Common myeloid progenitor, CD34-positive (primary cell): ENCODE results near the gene CRAT.

Source experiments
- CTCF ChIA-PET: fragments of 350-600 bp; sonication (Branson Sonifier 250); formaldehyde crosslinking; loops from one replicate; lab custom pipeline; 2021; ENCODE audit warnings: antibody characterized with exemption; lab: Charles Lee
- POLR2A ChIA-PET: fragments of 350-600 bp; sonication (Branson Sonifier 250); formaldehyde crosslinking; loops from one replicate; lab custom pipeline; 2021; ENCODE audit warnings: antibody characterized with exemption; lab: Charles Lee
- DNase-seq, 3 donors: peaks; one replicate each; pipeline versions ENCODE4 v3.0.0 to v3.0.0-alpha.2; 2013
- H3K27ac ChIP-seq, 2 experiments: 1 replicate in 1 of 2; 2 replicates in 1 of 2; pipeline ENCODE4 v1.7.0; 2013; ENCODE audit warnings: inconsistent platforms in 2 of 2, low read length in 2 of 2, mild to moderate bottlenecking in 2 of 2, low read depth in 1 of 2, moderate library complexity in 1 of 2; ENCODE audit not compliant: severe bottlenecking in 2 of 2, insufficient read depth in 1 of 2, poor library complexity in 1 of 2
- H3K27me3 ChIP-seq, 5 experiments: replicated peaks in 2 of 5; 1 replicate in 3 of 5; 2 replicates in 2 of 5; pipeline versions ENCODE4 v1.6.1 to v1.7.0; 2013; ENCODE audit warnings: low read length in 4 of 5, mild to moderate bottlenecking in 2 of 5, moderate library complexity in 2 of 5, inconsistent platforms in 1 of 5; ENCODE audit not compliant: insufficient read depth in 5 of 5, control insufficient read depth in 4 of 5
- H3K36me3 ChIP-seq, 4 experiments: 1 replicate in 2 of 4; 2 replicates in 2 of 4; pipeline versions ENCODE4 v1.6.1 to v1.7.0; 2013; ENCODE audit warnings: low read length in 3 of 4, control low read depth in 1 of 4, mild to moderate bottlenecking in 1 of 4; ENCODE audit not compliant: control insufficient read depth in 4 of 4, insufficient read depth in 4 of 4
- H3K4me1 ChIP-seq, 4 experiments: 1 replicate in 3 of 4; 2 replicates in 1 of 4; pipeline versions ENCODE4 v1.6.1 to v1.7.1; 2013; ENCODE audit warnings: low read length in 3 of 4, mild to moderate bottlenecking in 3 of 4, control low read depth in 1 of 4, inconsistent platforms in 1 of 4, moderate library complexity in 1 of 4; ENCODE audit not compliant: control insufficient read depth in 4 of 4, insufficient read depth in 4 of 4; ENCODE audit errors: control extremely low read depth in 1 of 4
- H3K4me3 ChIP-seq, 7 experiments: 1 replicate in 4 of 7; 2 replicates in 3 of 7; pipeline versions ENCODE4 v1.5.1 to v1.7.0; 2013; ENCODE audit warnings: mild to moderate bottlenecking in 7 of 7, low read length in 6 of 7, moderate library complexity in 6 of 7, inconsistent platforms in 2 of 7, low read depth in 2 of 7, control low read depth in 1 of 7; ENCODE audit not compliant: insufficient read depth in 4 of 7, control insufficient read depth in 1 of 7; ENCODE audit errors: extremely low read depth in 1 of 7
- H3K9me3 ChIP-seq, 5 experiments: 1 replicate in 4 of 5; 2 replicates in 1 of 5; pipeline versions ENCODE4 v1.6.1 to v1.7.1; 2013; ENCODE audit warnings: low read length in 4 of 5, mild to moderate bottlenecking in 2 of 5, inconsistent platforms in 1 of 5, low read depth in 1 of 5, moderate library complexity in 1 of 5; ENCODE audit not compliant: control insufficient read depth in 4 of 5, insufficient read depth in 2 of 5; ENCODE audit errors: control extremely low read depth in 1 of 5
- WGBS: methylation state at CpG from one replicate; pipeline ENCODE4 v1.1.5; 2013; ENCODE audit not compliant: insufficient coverage; 5-methylcytosine and 5-hydroxymethylcytosine counted together

CRAT gene

DNA sequence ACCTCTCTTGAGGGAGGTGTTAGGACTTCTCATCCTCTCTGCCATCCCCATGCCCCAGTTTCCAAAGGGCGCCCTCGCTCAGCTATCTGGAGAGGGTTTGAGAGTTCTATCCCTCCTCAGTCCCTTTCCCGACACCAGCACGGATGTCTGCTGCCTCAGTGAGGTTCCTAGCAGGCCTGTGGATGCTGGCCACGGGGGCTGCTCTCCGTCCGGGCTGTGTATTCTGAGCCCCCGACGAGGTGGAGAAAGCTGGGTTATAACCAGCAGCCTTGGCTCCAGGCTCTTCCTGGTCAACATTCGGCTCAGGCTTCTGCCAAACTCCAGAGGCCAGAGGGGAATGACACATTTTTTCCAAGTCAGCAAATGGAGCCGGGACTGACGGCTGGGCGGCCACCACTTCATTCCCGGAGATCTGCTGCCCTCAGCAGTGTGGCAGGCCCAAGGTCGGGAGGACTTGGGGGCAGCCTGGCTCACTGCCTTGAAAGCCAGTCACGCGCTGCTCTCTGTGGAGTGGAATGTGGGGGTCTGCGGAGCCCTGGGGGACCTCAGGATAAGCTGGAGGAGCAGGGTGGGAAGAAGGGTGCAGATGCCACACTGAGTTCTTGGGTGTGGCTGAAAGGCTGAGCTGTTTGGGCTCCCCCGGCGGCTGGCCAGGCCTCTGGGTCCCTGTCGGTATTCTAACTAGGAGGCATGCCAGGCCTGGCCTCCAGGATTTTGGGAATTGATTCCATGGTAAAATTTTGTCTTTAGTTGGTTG, 28.1 kb upstream of the CRAT start:
- Histone ChIP-seq H3K4me1 (peaks cover 4 to 47% (median 45%) of the 10 kb centered on the region in 4 experiments), H3K27me3 (no peaks in the 10 kb centered on the region), H3K36me3 (peaks cover 3 to 52% (median 39%) of the 10 kb centered on the region in 4 experiments), H3K9me3 (no peaks in the 10 kb centered on the region), H3K4me3 (no peak overlapping the region), H3K27ac (no peak overlapping the region)
- POLR2A ChIA-PET, result interaction anchor here (1.0 to 1.9 kb wide), 3 partner anchors 470 to 472 kb away, joined by 3 to 4 read pairs (median 4); no protein-coding TSS in a partner anchor
- CTCF ChIA-PET, result interaction anchor here (0.6 to 5.4 kb wide), 24 partner anchors 8 to 499 kb away, joined by 3 to 57 read pairs (median 5); partner anchors contain the start of genes C9orf50, IER5L and NTMT1
- no peak for DNase-seq
- WGBS, result 92% methylated on average over 19 of the region's 21 CpGs

- no peaks in the 10 kb centered on the region for H3K9me3 ChIP-seq
- DNase-seq, result no peak
- H3K36me3 ChIP-seq, result peaks cover 3 to 56% (median 41%) of the 10 kb centered on the region in 4 experiments
- ChIA-PET POLR2A (interaction anchor here (1.0 kb wide), 1 partner anchor 470 kb away, joined by 4 read pairs; no protein-coding TSS in a partner anchor), CTCF (interaction anchor here (0.6 to 5.4 kb wide), 14 partner anchors 8 to 491 kb away, joined by 3 to 57 read pairs (median 5); partner anchors contain the start of genes C9orf50 and NTMT1)
- 96% methylated on average over 8 of the region's 9 CpGs for WGBS
- no peaks in the 10 kb centered on the region for H3K27me3 ChIP-seq
- no peak overlapping the region for H3K27ac ChIP-seq
- H3K4me3 ChIP-seq, result no peak overlapping the region
- H3K4me1 ChIP-seq, result peaks cover 4 to 41% (median 40%) of the 10 kb centered on the region in 4 experiments
These were observed 27.5 kb upstream of the CRAT start for GRCh38 chr9:129138144-129138462.

DNA sequence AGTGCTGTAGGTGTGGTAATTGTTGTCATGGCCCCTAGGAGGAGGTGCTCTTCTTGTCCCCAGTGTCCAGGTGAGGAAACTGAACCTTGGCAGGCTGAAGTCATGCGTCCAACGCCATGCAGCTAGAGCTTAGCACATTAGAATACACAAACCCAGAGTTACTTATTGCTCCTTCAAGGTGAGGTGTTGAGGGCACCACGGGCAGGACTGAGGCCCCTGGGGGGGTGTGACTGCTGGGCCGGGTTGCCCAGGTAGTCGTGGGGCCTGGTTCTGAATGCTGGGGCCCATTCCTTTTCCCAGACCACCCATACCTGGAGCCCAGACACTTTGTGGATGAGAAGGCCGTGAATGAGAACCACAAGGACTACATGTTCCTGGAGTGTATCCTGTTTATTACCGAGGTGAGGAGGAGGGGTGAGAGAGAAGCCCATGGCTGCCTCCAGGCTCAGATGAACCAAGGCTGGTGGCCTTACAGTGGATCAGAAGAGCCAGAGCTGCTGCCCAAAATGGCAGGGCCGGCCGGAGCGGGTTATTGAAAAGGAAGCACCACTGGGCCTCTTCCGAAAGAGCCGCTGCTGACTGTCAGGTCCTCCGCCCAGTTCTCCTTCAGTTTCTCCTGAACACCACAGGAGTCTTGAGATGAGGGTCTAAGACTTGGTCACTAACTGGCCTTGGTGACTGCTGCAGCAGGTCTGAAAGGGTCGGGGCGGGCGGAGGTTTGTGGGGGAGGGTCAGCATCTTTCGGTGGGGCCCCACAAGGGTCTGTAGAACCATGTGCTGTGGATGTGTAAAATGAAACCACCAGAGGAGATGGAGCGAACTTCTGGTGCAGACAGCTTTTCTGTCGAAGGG, 26.9 kb upstream of the CRAT start:
- CTCF ChIA-PET, result interaction anchor here (0.6 to 5.4 kb wide), 15 partner anchors 7 to 853 kb away, joined by 3 to 57 read pairs (median 4); partner anchors contain the start of genes C9orf50 and NTMT1
- H3K9me3 ChIP-seq, result no peaks in the 10 kb centered on the region
- 91% methylated on average over 10 of the region's 19 CpGs for WGBS
- no peaks in the 10 kb centered on the region for H3K27me3 ChIP-seq
- H3K4me1 ChIP-seq, result peaks cover 4 to 36% (median 35%) of the 10 kb centered on the region in 4 experiments
- POLR2A ChIA-PET, result interaction anchor here (0.7 kb wide), 1 partner anchor 138 kb away, joined by 4 read pairs; no protein-coding TSS in a partner anchor
- no peak overlapping the region for H3K27ac ChIP-seq
- peaks cover 3 to 57% (median 39%) of the 10 kb centered on the region in 4 experiments for H3K36me3 ChIP-seq
- DNase-seq, result no peak
- H3K4me3 ChIP-seq, result no peak overlapping the region

DNA sequence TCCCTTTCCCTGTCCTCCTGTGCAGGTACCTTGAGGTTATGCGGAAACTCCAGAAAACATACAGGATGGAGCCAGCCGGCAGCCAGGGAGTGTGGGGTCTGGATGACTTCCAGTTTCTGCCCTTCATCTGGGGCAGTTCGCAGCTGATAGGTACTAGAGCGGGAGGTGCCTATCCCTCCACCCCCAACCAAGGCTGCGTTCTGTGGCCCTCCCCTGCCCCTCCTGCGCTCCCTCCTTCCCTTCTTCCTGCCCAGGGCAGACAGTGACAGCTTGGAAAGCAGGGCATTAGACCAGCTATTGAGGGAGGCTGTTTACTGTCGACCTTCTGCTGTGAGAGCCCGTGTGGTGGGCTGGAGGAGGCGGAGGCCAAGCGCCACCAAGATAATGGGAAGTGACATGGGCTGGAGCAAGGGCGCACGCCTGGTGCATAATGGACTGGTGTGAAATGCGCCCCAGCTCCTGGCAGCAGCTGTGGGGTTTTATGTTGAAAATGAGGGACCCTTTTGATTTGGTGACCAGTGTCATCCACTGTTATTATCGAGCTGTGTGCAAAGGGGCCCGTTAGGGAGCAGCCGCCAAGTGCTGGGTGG, 25.9 kb upstream of the CRAT start:
- no peak overlapping the region for H3K4me3 ChIP-seq
- no peak for DNase-seq
- peaks cover 0 to 28% (median 26%) of the 10 kb centered on the region in 4 experiments for H3K4me1 ChIP-seq
- no peaks in the 10 kb centered on the region for H3K27me3 ChIP-seq
- WGBS, result 86% methylated on average over 13 of the region's 16 CpGs
- ChIA-PET POLR2A (no interaction called here), CTCF (interaction anchor here (0.6 to 5.4 kb wide), 8 partner anchors 15 to 653 kb away, joined by 3 to 57 read pairs (median 3); partner anchors contain the start of genes C9orf50 and NTMT1)
- no peaks in the 10 kb centered on the region for H3K9me3 ChIP-seq
- peaks cover 3 to 57% (median 39%) of the 10 kb centered on the region in 4 experiments for H3K36me3 ChIP-seq
- H3K27ac ChIP-seq, result no peak overlapping the region

DNA sequence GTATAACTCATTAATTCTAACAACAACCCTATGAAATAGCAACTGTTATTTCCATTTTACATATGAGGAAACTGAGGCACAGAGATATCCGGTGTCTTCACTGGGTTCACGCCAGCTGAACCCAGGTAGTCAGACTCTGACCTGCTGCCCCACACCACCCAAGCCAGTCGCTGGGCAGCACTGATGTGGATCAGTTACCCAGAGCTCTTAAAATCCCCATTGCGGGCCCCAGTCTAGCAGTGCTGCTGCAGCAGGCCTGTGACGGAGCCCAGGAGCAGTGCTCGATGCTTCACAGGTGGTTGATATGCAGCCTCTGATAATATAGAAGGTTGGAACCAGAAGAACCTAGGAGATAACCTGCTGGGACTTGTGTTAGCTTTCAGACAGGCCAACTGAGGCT, 24.9 kb upstream of the CRAT start:
- ChIA-PET CTCF (interaction anchor here (0.7 to 5.4 kb wide), 9 partner anchors 9 to 654 kb away, joined by 3 to 57 read pairs (median 3); partner anchors contain the start of genes C9orf50 and NTMT1), POLR2A (no interaction called here)
- H3K36me3 ChIP-seq, result peaks cover 3 to 65% (median 46%) of the 10 kb centered on the region in 4 experiments
- no peaks in the 10 kb centered on the region for H3K9me3 ChIP-seq
- WGBS, result 96% methylated on average over 4 of the region's 6 CpGs
- H3K27ac ChIP-seq, result no peak overlapping the region
- H3K27me3 ChIP-seq, result no peaks in the 10 kb centered on the region
- no peak overlapping the region for H3K4me3 ChIP-seq
- H3K4me1 ChIP-seq, result peaks cover 0 to 23% (median 21%) of the 10 kb centered on the region in 4 experiments
- DNase-seq, result no peak

DNA sequence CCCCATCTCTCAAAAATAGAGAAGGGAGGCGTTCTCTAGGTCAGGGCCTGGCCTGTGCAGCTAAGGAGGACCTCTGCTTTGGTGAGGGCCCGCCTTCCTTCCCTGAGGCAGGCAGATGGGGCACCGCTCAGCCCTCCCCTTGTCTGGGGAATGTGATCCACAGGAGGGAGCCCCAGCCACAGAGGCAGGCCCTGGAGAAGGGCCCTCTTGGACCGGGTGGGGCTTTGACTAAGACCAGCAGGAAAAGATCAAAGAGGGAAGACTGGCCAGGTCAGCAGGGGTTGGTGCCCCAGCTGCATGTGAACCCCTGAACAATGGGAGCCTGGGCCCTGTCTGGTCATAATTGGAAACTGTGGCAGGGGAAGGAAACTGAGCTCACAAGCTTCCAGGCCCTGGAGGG, 22.5 kb upstream of the CRAT start:
- Histone ChIP-seq H3K27ac (no peak overlapping the region), H3K4me1 (peaks cover 0 to 9% (median 6%) of the 10 kb centered on the region in 4 experiments), H3K27me3 (no peaks in the 10 kb centered on the region), H3K9me3 (no peaks in the 10 kb centered on the region), H3K4me3 (no peak overlapping the region), H3K36me3 (peaks cover 3 to 71% (median 56%) of the 10 kb centered on the region in 4 experiments)
- ChIA-PET POLR2A (interaction anchor here (0.6 kb wide), 1 partner anchor 497 kb away, joined by 3 read pairs; no protein-coding TSS in a partner anchor), CTCF (interaction anchor here (1.3 to 3.3 kb wide), 4 partner anchors 17 to 491 kb away, joined by 6 to 20 read pairs (median 8); partner anchors contain the start of gene C9orf50)
- 96% methylated on average over 4 of the region's 4 CpGs for WGBS
- DNase-seq, result no peak
